Immature natural killer cell (primary cell): ENCODE data around the gene VPS26B. TPM values are rescaled to one million over a fixed set of nuclear protein-coding genes. Genes with fewer than 3 reads are reported as not detected.
"Not testable (repeated sequence)": the region's sequence is repeated elsewhere in the genome, so short reads cannot be mapped to it uniquely, and the experiment has no call there.

Experiments
- DNase-seq, 3 donors: peaks; one replicate each; pipeline ENCODE4 v3.0.0; 2022; ENCODE audit warnings: mixed read lengths in 1 of 3
- H3K27ac Mint-ChIP-seq, 6 donors: one replicate each; pipeline ENCODE4 v1.8.0; 2020; ENCODE audit warnings: mixed read lengths in 6 of 6, mild to moderate bottlenecking in 5 of 6, inconsistent platforms in 4 of 6, moderate library complexity in 3 of 6
- H3K27me3 Mint-ChIP-seq, 3 donors: one replicate each; pipeline ENCODE4 v1.8.0; 2020 to 2021; ENCODE audit warnings: low read depth in 3 of 3, mild to moderate bottlenecking in 3 of 3, mixed read lengths in 3 of 3, moderate library complexity in 3 of 3, inconsistent platforms in 1 of 3
- H3K36me3 Mint-ChIP-seq, 3 donors: one replicate each; pipeline ENCODE4 v1.8.0; 2020; ENCODE audit warnings: mixed read lengths in 3 of 3, inconsistent platforms in 2 of 3, mild to moderate bottlenecking in 2 of 3
- H3K4me1 Mint-ChIP-seq, 2 donors: one replicate each; pipeline ENCODE4 v1.8.0; 2020; ENCODE audit warnings: inconsistent platforms in 2 of 2, mild to moderate bottlenecking in 2 of 2, mixed read lengths in 2 of 2, moderate library complexity in 1 of 2
- H3K4me3 Mint-ChIP-seq, 5 donors: one replicate each; pipeline ENCODE4 v1.8.0; 2020; ENCODE audit warnings: mild to moderate bottlenecking in 5 of 5, mixed read lengths in 5 of 5, inconsistent platforms in 3 of 5, moderate library complexity in 3 of 5
- H3K9me3 Mint-ChIP-seq, 6 donors: one replicate each; pipeline ENCODE4 v1.8.0; 2020; ENCODE audit warnings: mild to moderate bottlenecking in 6 of 6, mixed read lengths in 6 of 6, inconsistent platforms in 4 of 6, moderate library complexity in 3 of 6
- polyA plus RNA-seq, 3 donors: library from polyadenylated mRNA; unstranded; fragments of 300-500 nt; fragmentation: Illumina TruSeq; gene quantifications; one replicate each; pipeline ENCODE4 v1.2.3, GENCODE V29; 2021

The VPS26B gene
- polyA plus RNA-seq, 3 donors from 2014 or later: 76.2 to 110 (median 78.1) TPM

GRCh38 chr11:134271978-134272377 is 47.5 kb downstream of the VPS26B start:
- no peak overlapping the region for H3K4me3 Mint-ChIP-seq
- H3K4me1 Mint-ChIP-seq: peaks cover 23 to 29% of the 10 kb centered on the region in 2 donors
- no peak overlapping the region for H3K27ac Mint-ChIP-seq
- H3K9me3 Mint-ChIP-seq: no peaks in the 10 kb centered on the region
- H3K36me3 Mint-ChIP-seq: peaks cover 0 to 3% (median 0%) of the 10 kb centered on the region in 3 donors
- DNase-seq: no peak
- peaks cover 23 to 30% (median 23%) of the 10 kb centered on the region in 3 donors for H3K27me3 Mint-ChIP-seq

GRCh38 chr11:134272381-134273316 is 48.2 kb downstream of the VPS26B start:
- peaks cover 23 to 34% (median 28%) of the 10 kb centered on the region in 3 donors for H3K27me3 Mint-ChIP-seq
- H3K36me3 Mint-ChIP-seq: peaks cover 0 to 3% (median 0%) of the 10 kb centered on the region in 3 donors
- no peak for DNase-seq
- H3K4me1 Mint-ChIP-seq: peaks cover 28 to 35% of the 10 kb centered on the region in 2 donors
- H3K9me3 Mint-ChIP-seq: no peaks in the 10 kb centered on the region
- no peak overlapping the region for H3K4me3 Mint-ChIP-seq
- H3K27ac Mint-ChIP-seq: no peak overlapping the region

- Mint-ChIP-seq H3K27ac (no peak overlapping the region), H3K36me3 (peaks cover 0 to 3% (median 0%) of the 10 kb centered on the region in 3 donors), H3K9me3 (peaks cover 0 to under 1% (median 0%) of the 10 kb centered on the region in 6 donors), H3K27me3 (peaks cover 26 to 36% (median 30%) of the 10 kb centered on the region in 3 donors), H3K4me1 (peaks cover 28 to 35% of the 10 kb centered on the region in 2 donors), H3K4me3 (no peak overlapping the region)
- no peak for DNase-seq
Measured at GRCh38 chr11:134273317-134273712, 48.8 kb downstream of the VPS26B start.

- Mint-ChIP-seq H3K4me3 (peak overlapping the region; percentile 69 to 92 (median 82)), H3K4me1 (peaks cover 23 to 28% of the 10 kb centered on the region in 2 donors), H3K36me3 (peaks cover 0 to 8% (median 4%) of the 10 kb centered on the region in 3 donors), H3K27ac (peak overlapping the region in 1 of 6 donors; percentile 69), H3K27me3 (peaks cover 26 to 50% (median 40%) of the 10 kb centered on the region in 3 donors), H3K9me3 (peaks cover 0 to 7% (median 0%) of the 10 kb centered on the region in 6 donors)
- no peak for DNase-seq
Measured at GRCh38 chr11:134275188-134275533, 50.7 kb downstream of the VPS26B start.

- H3K27me3 Mint-ChIP-seq: peaks cover 24 to 47% (median 37%) of the 10 kb centered on the region in 3 donors
- H3K36me3 Mint-ChIP-seq: peaks cover 0 to 8% (median 4%) of the 10 kb centered on the region in 3 donors
- peaks cover 0 to 7% (median 0%) of the 10 kb centered on the region in 6 donors for H3K9me3 Mint-ChIP-seq
- H3K27ac Mint-ChIP-seq: peak within 1 kb of the TSS in 1 of 6 donors; percentile 69
- DNase-seq: peak; percentile 34 to 59 (median 37)
- peaks cover 17 to 22% of the 10 kb centered on the region in 2 donors for H3K4me1 Mint-ChIP-seq
- peak within 1 kb of the TSS; percentile 79 to 92 (median 82) for H3K4me3 Mint-ChIP-seq
Measured at GRCh38 chr11:134275534-134276395, 51.3 kb downstream of the VPS26B start, which contains the start of gene GLB1L3. Gene GLB1L3, plus strand, starts transcription at chr11:134276379. Its CDS starts 362 bp downstream, at chr11:134276741.

- peak overlapping the region; percentile 79 to 92 (median 82) for H3K4me3 Mint-ChIP-seq
- H3K27ac Mint-ChIP-seq: no peak overlapping the region
- H3K4me1 Mint-ChIP-seq: peaks cover 16 to 20% of the 10 kb centered on the region in 2 donors
- peaks cover 0 to 8% (median 4%) of the 10 kb centered on the region in 3 donors for H3K36me3 Mint-ChIP-seq
- DNase-seq: no peak
- peaks cover 21 to 44% (median 35%) of the 10 kb centered on the region in 3 donors for H3K27me3 Mint-ChIP-seq
- H3K9me3 Mint-ChIP-seq: peaks cover 0 to 7% (median 0%) of the 10 kb centered on the region in 6 donors
Measured at GRCh38 chr11:134276396-134277182, 52.1 kb downstream of the VPS26B start.

GRCh38 chr11:134277183-134278001 is 52.9 kb downstream of the VPS26B start:
- Mint-ChIP-seq H3K9me3 (peaks cover 0 to 7% (median 0%) of the 10 kb centered on the region in 6 donors), H3K4me1 (peaks cover 16 to 20% of the 10 kb centered on the region in 2 donors)
- no peak for DNase-seq

GRCh38 chr11:134278356-134278755 is 53.9 kb downstream of the VPS26B start:
- Mint-ChIP-seq H3K27me3 (peaks cover 18 to 35% (median 35%) of the 10 kb centered on the region in 3 donors), H3K27ac (no peak overlapping the region), H3K36me3 (peaks cover 0 to 8% (median 4%) of the 10 kb centered on the region in 3 donors), H3K4me3 (no peak overlapping the region), H3K9me3 (peaks cover 0 to 7% (median 0%) of the 10 kb centered on the region in 6 donors), H3K4me1 (peaks cover 16 to 20% of the 10 kb centered on the region in 2 donors)
- no peak for DNase-seq

More at GRCh38 chr11:134277183-134278001, 52.9 kb downstream of the VPS26B start:
- Mint-ChIP-seq H3K27me3 (peaks cover 18 to 42% (median 35%) of the 10 kb centered on the region in 3 donors), H3K36me3 (peaks cover 0 to 8% (median 4%) of the 10 kb centered on the region in 3 donors), H3K27ac (no peak overlapping the region), H3K4me3 (peak overlapping the region; percentile 73 to 83 (median 79))

- H3K4me3 Mint-ChIP-seq, DNase-seq, H3K4me1 Mint-ChIP-seq, H3K9me3 Mint-ChIP-seq, H3K27ac Mint-ChIP-seq, H3K36me3 Mint-ChIP-seq: not testable (repeated sequence)
- peaks cover 9 to 20% (median 20%) of the 10 kb centered on the region in 3 donors for H3K27me3 Mint-ChIP-seq
Measured at GRCh38 chr11:134281635-134282034, 57.2 kb downstream of the VPS26B start.

GRCh38 chr11:134282121-134283045 is 57.9 kb downstream of the VPS26B start:
- no peak for DNase-seq
- H3K27me3 Mint-ChIP-seq: peaks cover 9 to 17% (median 17%) of the 10 kb centered on the region in 3 donors
- H3K27ac Mint-ChIP-seq: no peak overlapping the region
- peaks cover 2% of the 10 kb centered on the region in 2 donors for H3K4me1 Mint-ChIP-seq
- peaks cover 0 to 5% (median 4%) of the 10 kb centered on the region in 3 donors for H3K36me3 Mint-ChIP-seq
- H3K9me3 Mint-ChIP-seq: peaks cover 0 to 7% (median 0%) of the 10 kb centered on the region in 6 donors
- no peak overlapping the region for H3K4me3 Mint-ChIP-seq
